ENCODE measurements around the gene ADAMTS14.

DNA sequence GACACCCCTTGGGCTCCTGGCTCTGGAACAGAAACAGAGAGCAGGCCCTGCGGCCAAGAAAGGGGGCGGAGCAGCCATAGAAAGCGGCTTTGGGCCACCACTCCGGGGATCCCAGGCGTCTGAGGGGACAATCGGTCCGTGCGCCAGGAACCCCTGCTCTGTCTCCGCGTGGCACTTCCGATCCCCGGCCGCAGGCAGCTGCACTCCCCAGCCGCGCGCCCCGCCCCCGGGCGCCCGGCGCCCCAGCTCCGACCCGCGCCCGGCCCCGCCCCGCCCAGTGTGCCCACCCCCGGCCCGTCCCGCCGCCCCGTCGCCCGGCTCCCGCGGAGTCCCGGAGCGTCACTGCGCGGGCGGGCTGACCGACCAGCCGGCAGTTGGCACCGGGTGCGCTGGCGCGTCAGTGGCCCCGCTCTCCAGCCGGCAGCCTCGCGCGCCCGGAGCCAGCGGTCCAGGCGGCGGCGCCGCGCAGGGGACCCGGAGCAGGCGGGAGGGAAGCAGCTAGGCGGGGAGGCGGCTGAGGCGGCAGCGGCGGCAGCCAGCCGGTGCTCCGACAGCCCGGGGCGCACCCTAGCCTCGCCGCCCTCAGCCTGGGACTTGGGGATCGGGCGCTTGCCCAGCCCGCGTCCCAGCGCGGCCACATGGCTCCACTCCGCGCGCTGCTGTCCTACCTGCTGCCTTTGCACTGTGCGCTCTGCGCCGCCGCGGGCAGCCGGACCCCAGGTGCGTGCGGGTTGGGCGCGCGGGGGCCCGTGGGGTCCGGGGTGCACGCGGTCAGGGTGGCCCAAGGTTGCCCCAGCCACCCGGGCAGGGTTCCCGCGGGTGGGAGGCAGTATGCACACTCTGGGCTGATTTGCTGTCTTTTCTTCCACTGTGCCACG, at the start of gene ADAMTS14:
- no peak for TF ChIP-seq CTCF (IDR thresholded peaks at IDR 0.05)
- TF ChIP-seq POLR2AphosphoS5 (IDR thresholded peaks at IDR 0.05), result no peak
- TF ChIP-seq POLR2A (IDR thresholded peaks at IDR 0.05), result no peak
